ENCODE results near the gene ZBTB6.

The ZBTB6 gene

DNA sequence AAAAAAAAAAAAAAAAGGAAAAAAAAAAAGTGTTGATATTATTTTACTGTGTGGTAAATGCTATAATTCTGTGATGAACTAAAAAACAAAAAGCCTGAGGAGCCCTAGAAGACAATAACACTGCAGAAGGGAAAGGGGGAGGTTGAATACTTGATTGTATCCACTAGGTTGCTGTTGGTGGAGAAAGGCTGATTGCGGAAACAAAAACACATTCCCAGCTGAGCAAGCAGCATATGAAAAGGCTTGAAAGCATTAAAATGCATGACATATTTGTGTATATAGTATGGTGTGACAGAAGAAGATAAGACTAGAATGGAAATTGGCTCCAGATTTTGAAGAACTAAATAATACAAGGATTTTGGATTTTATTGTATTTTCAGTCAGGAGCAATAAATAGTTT lies 36.6 kb upstream of the ZBTB6 start:
- no peak for TF ChIP-seq EZH2phosphoT487 (IDR thresholded peaks at IDR 0.05; ENCODE audit: borderline replicate concordance)
- TF ChIP-seq, protein P1, sequence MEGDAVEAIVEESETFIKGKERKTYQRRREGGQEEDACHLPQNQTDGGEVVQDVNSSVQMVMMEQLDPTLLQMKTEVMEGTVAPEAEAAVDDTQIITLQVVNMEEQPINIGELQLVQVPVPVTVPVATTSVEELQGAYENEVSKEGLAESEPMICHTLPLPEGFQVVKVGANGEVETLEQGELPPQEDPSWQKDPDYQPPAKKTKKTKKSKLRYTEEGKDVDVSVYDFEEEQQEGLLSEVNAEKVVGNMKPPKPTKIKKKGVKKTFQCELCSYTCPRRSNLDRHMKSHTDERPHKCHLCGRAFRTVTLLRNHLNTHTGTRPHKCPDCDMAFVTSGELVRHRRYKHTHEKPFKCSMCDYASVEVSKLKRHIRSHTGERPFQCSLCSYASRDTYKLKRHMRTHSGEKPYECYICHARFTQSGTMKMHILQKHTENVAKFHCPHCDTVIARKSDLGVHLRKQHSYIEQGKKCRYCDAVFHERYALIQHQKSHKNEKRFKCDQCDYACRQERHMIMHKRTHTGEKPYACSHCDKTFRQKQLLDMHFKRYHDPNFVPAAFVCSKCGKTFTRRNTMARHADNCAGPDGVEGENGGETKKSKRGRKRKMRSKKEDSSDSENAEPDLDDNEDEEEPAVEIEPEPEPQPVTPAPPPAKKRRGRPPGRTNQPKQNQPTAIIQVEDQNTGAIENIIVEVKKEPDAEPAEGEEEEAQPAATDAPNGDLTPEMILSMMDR (conservative IDR thresholded peaks at IDR 0.05; ENCODE audit: low read length) = no peak
- Histone ChIP-seq H3F3A (ENCODE audit: low read depth) (no peaks in the 10 kb centered on the region), H2AFZ (ENCODE audit: low read length) (no peak overlapping the region), H3K9ac (ENCODE audit: low read depth, low read length, poor library complexity, severe bottlenecking) (no peak overlapping the region), H4K20me1 (ENCODE audit: insufficient read depth, low read length, poor library complexity, severe bottlenecking) (peaks cover 16% of the 10 kb centered on the region), H3K4me3 (ENCODE audit: low read length, poor library complexity, severe bottlenecking) (no peak overlapping the region), H3K4me2 (ENCODE audit: low read depth, low read length, poor library complexity, severe bottlenecking) (no peak overlapping the region), H3K9me3 (ENCODE audit: insufficient read depth, low read depth, low read length) (no peaks in the 10 kb centered on the region), H3K36me3 (ENCODE audit: insufficient read depth, low read length) (no peaks in the 10 kb centered on the region), H3K4me1 (ENCODE audit: insufficient read depth, low read length, poor library complexity, severe bottlenecking) (peaks cover 35% of the 10 kb centered on the region), H3K27me3 (ENCODE audit: insufficient read depth, low read length, poor library complexity, severe bottlenecking) (no peaks in the 10 kb centered on the region), H3K9me2 (replicated peaks; ENCODE audit: low read depth, low read length) (no peaks in the 10 kb centered on the region), H3K79me2 (ENCODE audit: insufficient read depth, low read length) (peaks cover 77% of the 10 kb centered on the region)

- Histone ChIP-seq H3K9me2 (replicated peaks; ENCODE audit: low read depth, low read length) (no peaks in the 10 kb centered on the region), H4K20me1 (ENCODE audit: insufficient read depth, low read length, poor library complexity, severe bottlenecking) (peaks cover 16% of the 10 kb centered on the region), H3K4me2 (ENCODE audit: low read depth, low read length, poor library complexity, severe bottlenecking) (peak overlapping the region; percentile 38), H3K4me1 (ENCODE audit: insufficient read depth, low read length, poor library complexity, severe bottlenecking) (peaks cover 42% of the 10 kb centered on the region), H3K4me3 (ENCODE audit: low read length, poor library complexity, severe bottlenecking) (no peak overlapping the region), H3K79me2 (ENCODE audit: insufficient read depth, low read length) (peaks cover 77% of the 10 kb centered on the region), H3K36me3 (ENCODE audit: insufficient read depth, low read length) (no peaks in the 10 kb centered on the region), H3K27me3 (ENCODE audit: insufficient read depth, low read length, poor library complexity, severe bottlenecking) (no peaks in the 10 kb centered on the region), H3K9me3 (ENCODE audit: insufficient read depth, low read depth, low read length) (no peaks in the 10 kb centered on the region), H3K9ac (ENCODE audit: low read depth, low read length, poor library complexity, severe bottlenecking) (no peak overlapping the region), H3F3A (ENCODE audit: low read depth) (no peaks in the 10 kb centered on the region), H2AFZ (ENCODE audit: low read length) (no peak overlapping the region)
- TF ChIP-seq, protein P1 (conservative IDR thresholded peaks at IDR 0.05; ENCODE audit: low read length) = no peak
- TF ChIP-seq EZH2phosphoT487 (IDR thresholded peaks at IDR 0.05; ENCODE audit: borderline replicate concordance) = no peak
Measured at GRCh38 chr9:122948313-122948712, 35.2 kb upstream of the ZBTB6 start.

GRCh38 chr9:122946461-122947005 lies 33.4 kb upstream of the ZBTB6 start:
- TF ChIP-seq, protein P1 (conservative IDR thresholded peaks at IDR 0.05; ENCODE audit: low read length) = no peak
- TF ChIP-seq EZH2phosphoT487 (IDR thresholded peaks at IDR 0.05; ENCODE audit: borderline replicate concordance) = no peak
- Histone ChIP-seq H3K4me1 (ENCODE audit: insufficient read depth, low read length, poor library complexity, severe bottlenecking) (peaks cover 53% of the 10 kb centered on the region), H3K79me2 (ENCODE audit: insufficient read depth, low read length) (peaks cover 80% of the 10 kb centered on the region), H3K9ac (ENCODE audit: low read depth, low read length, poor library complexity, severe bottlenecking) (no peak overlapping the region), H3F3A (ENCODE audit: low read depth) (no peaks in the 10 kb centered on the region), H2AFZ (ENCODE audit: low read length) (no peak overlapping the region), H3K9me3 (ENCODE audit: insufficient read depth, low read depth, low read length) (no peaks in the 10 kb centered on the region), H3K27me3 (ENCODE audit: insufficient read depth, low read length, poor library complexity, severe bottlenecking) (no peaks in the 10 kb centered on the region), H3K4me2 (ENCODE audit: low read depth, low read length, poor library complexity, severe bottlenecking) (peak overlapping the region; percentile 59), H3K4me3 (ENCODE audit: low read length, poor library complexity, severe bottlenecking) (peak overlapping the region; percentile 49), H3K9me2 (replicated peaks; ENCODE audit: low read depth, low read length) (no peaks in the 10 kb centered on the region), H4K20me1 (ENCODE audit: insufficient read depth, low read length, poor library complexity, severe bottlenecking) (peaks cover 21% of the 10 kb centered on the region), H3K36me3 (ENCODE audit: insufficient read depth, low read length) (no peaks in the 10 kb centered on the region)
